H1 (cell line): ENCODE data around the gene GUCY1A2. TPM values are rescaled to one million over a fixed set of nuclear protein-coding genes. Genes with fewer than 3 reads are reported as not detected.

Source experiments
- CTCF ChIA-PET: fragments of 300-600 bp; sonication (Branson Sonifier 250); formaldehyde crosslinking; loops from one replicate; lab custom pipeline; 2021; ENCODE audit not compliant: partially characterized antibody; lab: Charles Lee
- POLR2A ChIA-PET: fragments of 300-600 bp; sonication (Branson Sonifier 250); formaldehyde crosslinking; loops from one replicate; lab custom pipeline; 2021; ENCODE audit warnings: inconsistent platforms; ENCODE audit not compliant: partially characterized antibody; lab: Charles Lee
- DNase-seq, 2 experiments: peaks; one replicate each; pipeline versions ENCODE4 v3.0.0 to v3.0.0-alpha.2; 2010 to 2022; ENCODE audit warnings: low spot score in 2 of 2, low read depth in 1 of 2, mixed read lengths in 1 of 2
- FAIRE-seq: peaks from 2 replicates; lab custom pipeline; 2011; peaks lifted over from hg19 to GRCh38; lab: Jason Lieb, UNC
- H2AFZ ChIP-seq: 2 replicates; pipeline ENCODE4 v1.8.1; 2012; ENCODE audit warnings: low read length, inconsistent platforms
- H2AK5ac ChIP-seq: 2 replicates; pipeline ENCODE4 v1.6.1; 2013; ENCODE audit warnings: low read depth, low read length
- H2BK120ac ChIP-seq: replicated peaks from 2 replicates; pipeline ENCODE3; 2013; ENCODE audit warnings: low read depth, low read length, inconsistent platforms
- H2BK12ac ChIP-seq: 2 replicates; pipeline ENCODE4 v1.6.1; 2013; ENCODE audit warnings: low read depth, low read length
- H2BK15ac ChIP-seq: 2 replicates; pipeline ENCODE4 v1.6.1; 2013; ENCODE audit warnings: low read length
- H2BK20ac ChIP-seq: 2 replicates; pipeline ENCODE4 v1.6.1; 2013; ENCODE audit warnings: low read length
- H2BK5ac ChIP-seq: 2 replicates; pipeline ENCODE4 v1.6.1; 2013; ENCODE audit warnings: low read depth, low read length
- H3K14ac ChIP-seq: 2 replicates; pipeline ENCODE4 v1.6.1; 2013; ENCODE audit warnings: inconsistent platforms; ENCODE audit not compliant: insufficient read length
- H3K18ac ChIP-seq: 2 replicates; pipeline ENCODE4 v1.6.1; 2013; ENCODE audit warnings: low read length; ENCODE audit errors: extremely low read depth
- H3K23ac ChIP-seq: 2 replicates; pipeline ENCODE4 v1.6.1; 2013; ENCODE audit warnings: inconsistent platforms; ENCODE audit not compliant: insufficient read length
- H3K23me2 ChIP-seq: 2 replicates; pipeline ENCODE4 v1.6.1; 2013; ENCODE audit warnings: low read depth, low read length
- H3K27ac ChIP-seq: 2 replicates; pipeline ENCODE4 v1.6.1; 2011; ENCODE audit warnings: low read depth, low read length, inconsistent platforms
- H3K27me3 ChIP-seq, 4 experiments: replicated peaks in 1 of 4; 1 replicate in 1 of 4; 2 replicates in 3 of 4; pipeline versions ENCODE4 v1.6.1 to v1.8.1; 2011 to 2013; ENCODE audit warnings: low read length in 3 of 4, mild to moderate bottlenecking in 3 of 4, inconsistent platforms in 2 of 4, mixed read lengths in 2 of 4, moderate library complexity in 1 of 4; ENCODE audit not compliant: control insufficient read depth in 3 of 4, insufficient read depth in 3 of 4; ENCODE audit errors: extremely low read depth in 1 of 4
- H3K36me3 ChIP-seq, 4 experiments: 2 replicates each; pipeline versions ENCODE4 v1.6.1 to v1.8.1; 2011 to 2013; ENCODE audit warnings: mild to moderate bottlenecking in 4 of 4, low read length in 3 of 4, moderate library complexity in 2 of 4, control low read depth in 1 of 4, inconsistent platforms in 1 of 4; ENCODE audit not compliant: insufficient read depth in 4 of 4, control insufficient read depth in 2 of 4
- H3K4ac ChIP-seq: replicated peaks from 2 replicates; pipeline ENCODE3; 2013; ENCODE audit warnings: low read length, low read depth, mixed read lengths, inconsistent platforms; ENCODE audit not compliant: insufficient read length
- H3K4me1 ChIP-seq, 4 experiments: replicated peaks in 1 of 4; 1 replicate in 1 of 4; 2 replicates in 3 of 4; pipeline versions ENCODE4 v1.6.1 to v1.8.1; 2011 to 2013; ENCODE audit warnings: low read length in 3 of 4, inconsistent platforms in 2 of 4, mixed read lengths in 1 of 4; ENCODE audit not compliant: insufficient read depth in 4 of 4, control insufficient read depth in 3 of 4
- H3K4me2 ChIP-seq, 2 experiments: 2 replicates each; pipeline versions ENCODE4 v1.6.1 to v1.8.1; 2011 to 2013; ENCODE audit warnings: low read depth in 2 of 2, low read length in 2 of 2, control low read depth in 1 of 2, inconsistent platforms in 1 of 2, mild to moderate bottlenecking in 1 of 2; ENCODE audit not compliant: insufficient read depth in 1 of 2
- H3K4me3 ChIP-seq, 4 experiments: fragments of 200-600, 300-600 bp in 1 of 4; sonication (generic), shearing (Covaris generic), sonication (Bioruptor Twin) in 1 of 4; 2 replicates each; pipeline versions ENCODE4 v1.5.1 to v1.8.1; 2011 to 2016; ENCODE audit warnings: low read length in 4 of 4, low read depth in 3 of 4, control low read depth in 2 of 4, inconsistent platforms in 2 of 4, mild to moderate bottlenecking in 2 of 4, mixed read lengths in 1 of 4, moderate library complexity in 1 of 4; ENCODE audit not compliant: insufficient read depth in 2 of 4; ENCODE audit errors: extremely low read depth in 1 of 4
- H3K56ac ChIP-seq: replicated peaks from 2 replicates; pipeline ENCODE3; 2013; ENCODE audit warnings: low read depth, mild to moderate bottlenecking, mixed read lengths, low read length, inconsistent platforms; ENCODE audit not compliant: insufficient read length
- H3K79me1 ChIP-seq: 2 replicates; pipeline ENCODE4 v1.6.1; 2013; ENCODE audit warnings: low read depth, low read length, control low read depth
- H3K79me2 ChIP-seq, 2 experiments: 2 replicates each; pipeline versions ENCODE4 v1.6.1 to v1.8.1; 2012 to 2013; ENCODE audit warnings: low read length in 2 of 2, mild to moderate bottlenecking in 2 of 2, inconsistent platforms in 1 of 2; ENCODE audit not compliant: insufficient read depth in 2 of 2, control insufficient read depth in 1 of 2
- H3K9ac ChIP-seq, 4 experiments: replicated peaks in 1 of 4; 1 replicate in 1 of 4; 2 replicates in 3 of 4; pipeline versions ENCODE4 v1.6.1 to v1.8.1; 2011 to 2013; ENCODE audit warnings: low read depth in 3 of 4, low read length in 3 of 4, control low read depth in 2 of 4, mild to moderate bottlenecking in 2 of 4, moderate library complexity in 2 of 4, inconsistent platforms in 1 of 4; ENCODE audit errors: extremely low read depth in 1 of 4
- H3K9me3 ChIP-seq, 2 experiments: 2 replicates each; pipeline versions ENCODE4 v1.6.1 to v1.8.1; 2012 to 2013; ENCODE audit warnings: mild to moderate bottlenecking in 2 of 2, moderate library complexity in 2 of 2, control low read depth in 1 of 2, inconsistent platforms in 1 of 2, low read depth in 1 of 2, low read length in 1 of 2, mixed read lengths in 1 of 2; ENCODE audit not compliant: insufficient read depth in 2 of 2
- H4K20me1 ChIP-seq, 2 experiments: replicated peaks in 1 of 2; 2 replicates each; pipeline versions ENCODE3 to v1.8.1; 2011 to 2013; ENCODE audit warnings: inconsistent platforms in 2 of 2, low read length in 2 of 2, mild to moderate bottlenecking in 1 of 2; ENCODE audit not compliant: insufficient read depth in 2 of 2, control insufficient read depth in 1 of 2
- H4K5ac ChIP-seq: 2 replicates; pipeline ENCODE4 v1.6.1; 2013; ENCODE audit warnings: low read length, low read depth, mixed read lengths, inconsistent platforms; ENCODE audit not compliant: insufficient read length
- H4K8ac ChIP-seq: 2 replicates; pipeline ENCODE4 v1.8.0; 2013; ENCODE audit warnings: mild to moderate bottlenecking, moderate library complexity, low read length, inconsistent platforms; ENCODE audit not compliant: insufficient read depth; ENCODE audit errors: extremely low read depth
- H4K91ac ChIP-seq: replicated peaks from 2 replicates; pipeline ENCODE3; 2013; ENCODE audit warnings: low read length, mixed read lengths, inconsistent platforms; ENCODE audit not compliant: insufficient read length
- CBX5 ChIP-seq: fragments of 300-800, 300-1000 bp; sonication (generic); IDR thresholded peaks from 2 replicates; pipeline ENCODE4 v1.7.1; 2016; ENCODE audit warnings: antibody characterized with exemption, low read length, low read depth
- CHD1 ChIP-seq: IDR thresholded peaks from 2 replicates; pipeline ENCODE4 v1.6.1; 2012; ENCODE audit warnings: low read depth, low read length, improper control_type of control experiment
- FOSL1 ChIP-seq: IDR thresholded peaks from 2 replicates; pipeline ENCODE4 v1.6.1; 2011; ENCODE audit warnings: mild to moderate bottlenecking, low read depth, low read length, moderate library complexity; ENCODE audit not compliant: insufficient read depth
- GTF2F1 ChIP-seq: IDR thresholded peaks from 2 replicates; pipeline ENCODE4 v1.6.1; 2012; ENCODE audit warnings: low read depth, low read length, improper control_type of control experiment, borderline replicate concordance
- KDM1A ChIP-seq: fragments of 200-600, 300-600 bp; sonication (generic); IDR thresholded peaks from 2 replicates; pipeline ENCODE4 v1.7.1; 2016; ENCODE audit warnings: mild to moderate bottlenecking, low read length, borderline replicate concordance
- NANOG ChIP-seq: IDR thresholded peaks from 2 replicates; pipeline ENCODE4 v1.6.1; 2011; ENCODE audit warnings: low read length, low read depth, mild to moderate bottlenecking, inconsistent platforms; ENCODE audit not compliant: insufficient read depth, poor library complexity, severe bottlenecking
- RXRA ChIP-seq: IDR thresholded peaks from 2 replicates; pipeline ENCODE4 v1.6.1; 2011; ENCODE audit warnings: low read depth, mild to moderate bottlenecking, low read length, moderate library complexity; ENCODE audit not compliant: insufficient read depth
- SIRT6 ChIP-seq: IDR thresholded peaks from one replicate; pipeline ENCODE4 v1.7.1; 2012; ENCODE audit warnings: low read length, inconsistent platforms
- WGBS, 2 experiments: shearing (Covaris generic) in 1 of 2; methylation state at CpG; one replicate each; pipeline versions ENCODE4 v1.1.6 to v1.1.7; 2013 to 2015; ENCODE audit warnings: low lambda C conversion rate in 2 of 2, mixed read lengths in 2 of 2, inconsistent platforms in 1 of 2, low coverage in 1 of 2, missing lambda C conversion rate in 1 of 2; ENCODE audit not compliant: insufficient replicate concordance in 2 of 2, insufficient coverage in 1 of 2, insufficient read length in 1 of 2; ENCODE audit errors: extremely low coverage in 1 of 2, missing lambda C conversion rate in 1 of 2; 5-methylcytosine and 5-hydroxymethylcytosine counted together
- polyA plus RNA-seq, 7 experiments: library from polyadenylated mRNA; depleted of rRNA in 3 of 7; stranded (reverse) in 5 of 7; unstranded in 2 of 7; fragments of >200 nt in 5 of 7; fragments of 200-250 nt in 2 of 7; gene quantifications; 1 replicate in 5 of 7; 2 replicates in 1 of 7; 4 replicates in 1 of 7; pipeline versions ENCODE4 v1.2.1 to v1.2.3, GENCODE V29; 2011 to 2013; ENCODE audit warnings: missing spikeins in 2 of 7, mixed read lengths in 2 of 7
- total RNA-seq: library from RNA; stranded (reverse); fragmentation: NEBNext Ultra II Directional; extraction: Animal tissue kit (Norgen Biotek cat#: 25700); gene quantifications from 2 replicates; pipeline ENCODE4 v1.2.1, GENCODE V29; 2021
- TF ChIP-seq, protein P1 (sequence below): IDR thresholded peaks from 2 replicates; pipeline ENCODE4 v1.6.1; 2011; ENCODE audit warnings: low read length, improper control_type of control experiment
- TF ChIP-seq, protein P2 (sequence below): IDR thresholded peaks from 2 replicates; pipeline ENCODE4 v1.6.1; 2012; ENCODE audit warnings: inconsistent platforms
- TF ChIP-seq, protein P3 (sequence below): IDR thresholded peaks from 2 replicates; pipeline ENCODE4 v1.6.1; 2012; ENCODE audit warnings: inconsistent platforms

The GUCY1A2 gene
- total and polyA plus RNA-seq, 2 of the 8 experiments (the other 6 are each of a cell fraction or from before 2014, with no cell fraction given), result 0.11 to 1.9 TPM

DNA sequence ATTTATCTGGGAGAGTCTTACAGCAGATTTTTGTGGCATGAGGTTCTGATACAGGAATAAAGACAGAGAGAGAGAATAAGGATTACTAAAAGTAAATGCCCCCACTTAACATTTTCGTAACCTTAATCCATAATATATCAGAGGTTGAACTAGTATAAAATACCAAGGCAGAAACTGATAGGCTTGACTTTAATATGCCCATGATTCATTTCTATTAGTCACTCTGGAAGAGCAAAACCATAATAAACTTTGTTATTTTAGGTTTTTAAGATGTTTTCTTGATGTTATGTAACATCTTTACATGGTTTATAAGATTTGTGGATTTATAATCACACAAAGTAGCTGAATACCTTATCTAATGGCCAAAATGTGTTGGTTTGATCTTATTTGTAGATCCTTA is 19.1 kb downstream of the GUCY1A2 start:
- H2BK15ac ChIP-seq, result no peak overlapping the region
- no peak overlapping the region for H2BK12ac ChIP-seq
- H3K9ac ChIP-seq, result no peak overlapping the region
- H3K4me2 ChIP-seq, result no peak overlapping the region
- no peak overlapping the region for H3K18ac ChIP-seq
- H4K5ac ChIP-seq, result no peak overlapping the region
- H3K4me1 ChIP-seq, result no peaks in the 10 kb centered on the region
- no peak for TF ChIP-seq SIRT6
- no peak for TF ChIP-seq RXRA
- TF ChIP-seq KDM1A, result no peak
- TF ChIP-seq FOSL1, result no peak
- no peak for TF ChIP-seq CBX5
- TF ChIP-seq NANOG, result no peak
- no peak for TF ChIP-seq CHD1
- TF ChIP-seq, protein P1, sequence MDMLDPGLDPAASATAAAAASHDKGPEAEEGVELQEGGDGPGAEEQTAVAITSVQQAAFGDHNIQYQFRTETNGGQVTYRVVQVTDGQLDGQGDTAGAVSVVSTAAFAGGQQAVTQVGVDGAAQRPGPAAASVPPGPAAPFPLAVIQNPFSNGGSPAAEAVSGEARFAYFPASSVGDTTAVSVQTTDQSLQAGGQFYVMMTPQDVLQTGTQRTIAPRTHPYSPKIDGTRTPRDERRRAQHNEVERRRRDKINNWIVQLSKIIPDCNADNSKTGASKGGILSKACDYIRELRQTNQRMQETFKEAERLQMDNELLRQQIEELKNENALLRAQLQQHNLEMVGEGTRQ, result no peak
- no peak for TF ChIP-seq GTF2F1
- TF ChIP-seq, protein P2, sequence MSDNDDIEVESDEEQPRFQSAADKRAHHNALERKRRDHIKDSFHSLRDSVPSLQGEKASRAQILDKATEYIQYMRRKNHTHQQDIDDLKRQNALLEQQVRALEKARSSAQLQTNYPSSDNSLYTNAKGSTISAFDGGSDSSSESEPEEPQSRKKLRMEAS, result no peak
- TF ChIP-seq, protein P3, sequence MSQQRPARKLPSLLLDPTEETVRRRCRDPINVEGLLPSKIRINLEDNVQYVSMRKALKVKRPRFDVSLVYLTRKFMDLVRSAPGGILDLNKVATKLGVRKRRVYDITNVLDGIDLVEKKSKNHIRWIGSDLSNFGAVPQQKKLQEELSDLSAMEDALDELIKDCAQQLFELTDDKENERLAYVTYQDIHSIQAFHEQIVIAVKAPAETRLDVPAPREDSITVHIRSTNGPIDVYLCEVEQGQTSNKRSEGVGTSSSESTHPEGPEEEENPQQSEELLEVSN, result no peak
- TF ChIP-seq, all 59 proteins: peak for 0
- Histone ChIP-seq H3K9me3 (no peaks in the 10 kb centered on the region), H2AK5ac (no peak overlapping the region), H3K27ac (no peak overlapping the region), H2BK5ac (no peak overlapping the region), H3K27me3 (no peaks in the 10 kb centered on the region), H3K4ac (no peak overlapping the region), H3K79me2 (no peaks in the 10 kb centered on the region), H4K8ac (no peak overlapping the region), H3K36me3 (no peaks in the 10 kb centered on the region), H3K56ac (no peak overlapping the region), H3K23me2 (no peaks in the 10 kb centered on the region), H3K79me1 (no peaks in the 10 kb centered on the region), H3K14ac (no peak overlapping the region), H2AFZ (no peak overlapping the region), H4K20me1 (no peaks in the 10 kb centered on the region), H4K91ac (no peak overlapping the region), H3K23ac (no peak overlapping the region), H2BK20ac (no peak overlapping the region), H3K4me3 (no peak overlapping the region), H2BK120ac (no peak overlapping the region)
- DNase-seq (no peak), FAIRE-seq (no peak)
- CTCF ChIA-PET, result interaction anchor here (1.0 to 2.0 kb wide), 2 partner anchors 11 to 18 kb away, joined by 3 to 6 read pairs; no protein-coding TSS in a partner anchor
- WGBS, 2 experiments, result 94% methylated on average over 1 of the region's 1 CpG; no CpG with 5 or more reads in 1 of the 2 experiments
- POLR2A ChIA-PET, result no interaction called here
